NCI-H146 treated with DMSO at 0.1 percent for 48 hours (cell line): ENCODE measurements around the gene PRUNE2.
"Not testable (repeated sequence)": the region's sequence is repeated elsewhere in the genome, so short reads cannot be mapped to it uniquely, and the experiment has no call there.

Source experiments
- DNase-seq: peaks from one replicate; lab custom pipeline; 2025; ENCODE audit not compliant: unreplicated experiment; lab: John Stamatoyannopoulos, UW

PRUNE2 gene

GRCh38 chr9:76905791-76906646 is at the start of gene PRUNE2:
TSS of gene PRUNE2 (minus strand) at chr9:76906114. CDS start at chr9:76905963, 151 bp downstream.
- DNase-seq, result peak; percentile 78

GRCh38 chr9:76955406-76955805 is 49.5 kb upstream of the PRUNE2 start:
- not testable (repeated sequence) for DNase-seq

- DNase-seq, result no peak
Measured at GRCh38 chr9:76949865-76950264, 44.0 kb upstream of the PRUNE2 start.

- no peak for DNase-seq
Measured at GRCh38 chr9:76944011-76944410, 38.1 kb upstream of the PRUNE2 start.

GRCh38 chr9:76943054-76943453 is 37.1 kb upstream of the PRUNE2 start:
- no peak for DNase-seq

- no peak for DNase-seq
Measured at GRCh38 chr9:76932757-76933156, 26.8 kb upstream of the PRUNE2 start.

GRCh38 chr9:76932265-76932664 is 26.4 kb upstream of the PRUNE2 start:
- no peak for DNase-seq

- no peak for DNase-seq
Measured at GRCh38 chr9:76927540-76928240, 21.8 kb upstream of the PRUNE2 start.

- no peak for DNase-seq
Measured at GRCh38 chr9:76926846-76927245, 20.9 kb upstream of the PRUNE2 start.

- DNase-seq, result no peak
Measured at GRCh38 chr9:76926324-76926741, 20.4 kb upstream of the PRUNE2 start.

GRCh38 chr9:76921165-76921564 is 15.3 kb upstream of the PRUNE2 start:
- no peak for DNase-seq

GRCh38 chr9:76917299-76917698 is 11.4 kb upstream of the PRUNE2 start:
- no peak for DNase-seq

GRCh38 chr9:76916231-76916630 is 10.3 kb upstream of the PRUNE2 start:
- no peak for DNase-seq

- no peak for DNase-seq
Measured at GRCh38 chr9:76913467-76913866, 7.6 kb upstream of the PRUNE2 start.

- DNase-seq, result no peak
Measured at GRCh38 chr9:76912636-76913275, 6.8 kb upstream of the PRUNE2 start.

GRCh38 chr9:76911971-76912370 is 6.1 kb upstream of the PRUNE2 start:
- no peak for DNase-seq

GRCh38 chr9:76910861-76911260 is 4.9 kb upstream of the PRUNE2 start:
- DNase-seq, result no peak

- DNase-seq, result no peak
Measured at GRCh38 chr9:76906647-76906975, 697 bp upstream of the PRUNE2 start.

- DNase-seq, result no peak
Measured at GRCh38 chr9:76904661-76905457, 1.1 kb downstream of the PRUNE2 start.

- DNase-seq, result no peak
Measured at GRCh38 chr9:76902395-76902794, 3.5 kb downstream of the PRUNE2 start.

- DNase-seq, result no peak
Measured at GRCh38 chr9:76901801-76902200, 4.1 kb downstream of the PRUNE2 start.
